ENCODE data around the gene OTOP3.
"Not testable (repeated sequence)": the region's sequence is repeated elsewhere in the genome, so short reads cannot be mapped to it uniquely, and the experiment has no call there.

The OTOP3 gene

DNA sequence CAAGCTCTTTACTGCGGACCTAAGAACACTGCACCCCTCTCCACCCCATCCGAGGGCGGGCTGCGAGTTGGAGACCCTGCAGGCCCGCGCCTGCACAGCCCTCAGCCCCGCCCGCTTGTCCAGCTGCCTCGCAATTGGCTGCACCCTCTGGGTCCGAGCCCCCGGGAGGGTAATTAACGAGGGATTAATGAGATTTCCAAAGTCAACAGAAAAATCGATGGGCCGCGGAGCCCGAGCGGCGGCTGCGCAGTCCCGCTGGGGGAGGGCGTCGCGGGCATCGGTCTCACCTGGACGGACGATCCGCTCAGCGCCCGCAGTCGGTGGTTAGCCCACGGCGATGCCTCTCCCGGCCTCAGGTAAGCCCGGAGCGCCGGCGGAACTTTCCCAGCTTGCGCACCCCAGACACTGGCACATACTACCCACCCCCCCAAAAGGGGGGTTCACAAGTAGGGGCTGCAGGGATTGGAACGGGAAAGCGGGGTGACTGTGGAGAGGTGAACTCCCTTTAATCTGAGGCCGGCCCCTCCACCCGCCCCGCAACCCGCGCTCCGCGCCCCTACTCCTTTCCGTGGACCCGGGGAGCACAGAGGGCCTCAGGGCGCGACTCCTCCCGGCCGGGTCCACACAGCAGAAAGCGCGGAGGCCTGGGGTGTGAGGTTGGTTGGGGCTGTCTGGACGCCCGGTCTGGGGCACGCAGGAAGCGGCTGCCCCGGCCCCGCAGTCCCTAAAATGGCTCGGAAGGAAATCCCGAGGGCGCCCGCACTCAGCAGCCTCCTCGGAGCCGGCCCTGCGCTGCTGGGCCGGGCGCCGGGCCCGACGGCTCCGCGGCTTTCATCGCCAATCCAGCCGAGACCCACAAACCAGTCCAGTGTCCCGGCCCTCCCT, at the start of gene OTOP3:
TSS of gene OTOP3 (plus strand) at position 314 of the 885 bp plus-strand sequence. CDS start at position 338, 24 bp downstream.
- no peak for DNase-seq (ENCODE audit: low spot score)

DNA sequence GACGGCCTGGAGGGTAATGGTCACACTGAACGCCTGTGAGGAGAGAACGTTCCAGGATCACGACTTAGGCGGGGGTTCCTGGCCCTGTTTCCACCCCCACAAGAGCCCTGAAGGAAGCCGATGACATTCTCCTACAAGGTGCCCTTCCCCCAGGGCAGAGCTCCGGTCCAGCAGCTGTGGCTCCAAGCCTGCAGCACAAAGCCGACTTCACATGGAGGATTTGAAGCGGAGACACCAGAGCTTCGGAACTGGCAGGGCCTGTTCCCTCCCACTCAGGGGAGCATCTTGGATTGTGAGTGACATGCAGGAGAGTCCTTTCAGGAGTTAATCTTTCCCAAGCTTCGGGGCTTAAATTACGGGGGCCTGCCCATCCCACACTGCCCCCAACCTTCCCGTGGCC, 47.2 kb upstream of the OTOP3 start:
- no peak for DNase-seq (ENCODE audit: low spot score)

GRCh38 chr17:74890554-74890953, 45.1 kb upstream of the OTOP3 start:
- DNase-seq (ENCODE audit: low spot score) = no peak

- DNase-seq (ENCODE audit: low spot score) = no peak
These were observed 43.5 kb upstream of the OTOP3 start for GRCh38 chr17:74892013-74892841.

- no peak for DNase-seq (ENCODE audit: low spot score)
These were observed 42.5 kb upstream of the OTOP3 start, which contains the start of gene FADS6 for GRCh38 chr17:74892974-74893911. TSS of gene FADS6 (minus strand) at chr17:74893633. CDS start at chr17:74893595, 38 bp downstream.

DNA sequence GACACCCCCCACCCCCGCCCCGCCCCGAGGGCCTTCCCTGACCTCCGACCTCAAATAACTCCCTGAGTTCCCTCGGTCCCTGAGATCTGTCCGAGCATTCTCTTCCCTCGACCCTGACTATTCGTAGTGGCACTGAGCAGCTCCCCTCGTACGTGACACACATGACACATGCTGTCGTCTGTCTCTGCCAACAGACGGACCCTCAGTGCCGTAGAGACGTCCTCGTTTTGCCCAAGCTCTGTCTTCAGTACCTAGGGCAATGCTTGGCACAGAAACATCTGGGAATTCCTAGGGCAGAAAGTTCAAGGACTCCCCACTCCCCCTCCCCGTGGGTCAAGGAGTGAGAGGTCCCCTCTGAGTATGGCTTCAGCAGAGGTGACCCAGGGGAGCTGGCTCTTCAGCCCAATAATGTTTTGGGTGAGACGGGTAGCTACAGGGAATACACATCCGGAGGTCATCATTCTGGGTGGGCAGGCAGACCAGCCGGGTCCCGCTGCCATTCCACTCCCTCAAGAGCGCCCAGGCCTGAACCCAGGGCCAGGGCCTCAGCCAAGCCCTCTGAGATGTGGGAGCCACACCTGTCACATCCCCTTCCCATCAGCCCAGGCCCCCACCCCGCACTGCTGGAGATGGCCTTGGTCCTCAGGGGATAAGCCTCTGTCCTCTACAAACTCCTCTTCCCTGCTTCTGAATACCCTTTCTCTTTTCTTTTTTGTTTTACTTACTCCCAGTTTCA, 41.6 kb upstream of the OTOP3 start:
- no peak for DNase-seq (ENCODE audit: low spot score)

- DNase-seq (ENCODE audit: low spot score) = no peak
These were observed 37.2 kb upstream of the OTOP3 start for GRCh38 chr17:74898376-74898946.

GRCh38 chr17:74900208-74900607, 35.5 kb upstream of the OTOP3 start:
- no peak for DNase-seq (ENCODE audit: low spot score)

- DNase-seq (ENCODE audit: low spot score) = no peak
These were observed 34.2 kb upstream of the OTOP3 start for GRCh38 chr17:74901353-74902135.

GRCh38 chr17:74903034-74903433, 32.7 kb upstream of the OTOP3 start:
- no peak for DNase-seq (ENCODE audit: low spot score)

DNA sequence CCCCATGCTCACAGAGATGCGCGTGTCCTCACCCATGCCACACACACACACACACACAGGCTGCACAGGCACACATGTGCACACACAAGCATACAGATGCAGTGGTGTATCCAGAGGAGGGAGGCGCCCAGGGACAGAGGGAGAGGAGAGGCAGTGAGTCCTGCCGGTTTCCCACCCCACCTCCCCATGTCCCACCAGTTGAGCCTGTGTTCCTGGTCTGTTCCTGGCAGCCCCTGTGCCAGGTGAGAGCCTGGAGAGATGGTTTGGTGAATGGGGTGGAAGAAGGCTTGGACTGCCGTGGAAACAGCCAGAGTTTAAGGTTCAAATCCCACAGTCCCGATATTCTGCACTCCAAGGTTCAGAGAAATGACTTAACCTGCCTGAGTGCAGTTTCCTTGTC, 32.0 kb upstream of the OTOP3 start:
- DNase-seq (ENCODE audit: low spot score) = no peak

GRCh38 chr17:74904687-74905409, 30.9 kb upstream of the OTOP3 start:
- DNase-seq (ENCODE audit: low spot score) = no peak

- DNase-seq (ENCODE audit: low spot score) = not testable (repeated sequence)
These were observed 29.4 kb upstream of the OTOP3 start for GRCh38 chr17:74906214-74906793.

DNA sequence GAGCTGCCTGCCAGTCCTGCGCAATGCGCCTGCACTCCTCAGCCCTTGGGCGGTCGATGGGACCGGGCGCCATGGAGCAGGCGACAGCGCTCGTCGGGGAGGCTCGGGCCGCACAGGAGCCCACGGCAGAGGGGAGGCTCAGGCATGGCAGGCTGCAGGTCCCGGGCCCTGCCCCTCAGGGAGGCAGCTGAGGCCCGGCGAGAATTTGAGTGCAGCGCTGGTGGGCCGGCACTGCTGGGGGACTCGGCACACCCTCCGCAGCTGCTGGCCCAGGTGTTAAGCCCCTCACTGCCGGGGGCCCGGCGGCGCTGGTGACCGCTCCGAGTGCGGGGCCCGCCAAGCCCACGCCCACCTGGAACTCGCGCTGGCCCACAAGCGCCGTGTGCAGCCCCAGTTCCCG, 28.7 kb upstream of the OTOP3 start:
- DNase-seq (ENCODE audit: low spot score) = no peak

DNA sequence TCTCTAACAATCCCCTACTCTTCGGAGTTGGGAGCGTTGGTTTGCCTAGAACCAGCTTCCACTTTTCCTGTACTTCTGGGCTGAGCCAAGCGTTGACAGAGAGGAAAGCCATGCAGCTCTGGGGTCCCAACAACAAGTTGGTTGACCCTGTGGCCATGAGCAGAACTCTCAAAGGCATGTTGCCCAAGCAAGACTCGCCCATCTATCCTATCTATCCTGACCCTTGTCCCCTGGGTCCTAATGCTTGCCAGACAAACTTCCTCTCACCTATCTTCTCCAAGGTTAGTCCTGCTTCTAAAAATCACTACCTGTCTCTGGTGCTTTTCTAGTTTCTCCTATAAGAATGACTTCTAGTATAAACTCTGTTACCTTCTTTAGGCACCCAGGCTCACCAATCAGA, 26.6 kb upstream of the OTOP3 start:
- DNase-seq (ENCODE audit: low spot score) = not testable (repeated sequence)

DNA sequence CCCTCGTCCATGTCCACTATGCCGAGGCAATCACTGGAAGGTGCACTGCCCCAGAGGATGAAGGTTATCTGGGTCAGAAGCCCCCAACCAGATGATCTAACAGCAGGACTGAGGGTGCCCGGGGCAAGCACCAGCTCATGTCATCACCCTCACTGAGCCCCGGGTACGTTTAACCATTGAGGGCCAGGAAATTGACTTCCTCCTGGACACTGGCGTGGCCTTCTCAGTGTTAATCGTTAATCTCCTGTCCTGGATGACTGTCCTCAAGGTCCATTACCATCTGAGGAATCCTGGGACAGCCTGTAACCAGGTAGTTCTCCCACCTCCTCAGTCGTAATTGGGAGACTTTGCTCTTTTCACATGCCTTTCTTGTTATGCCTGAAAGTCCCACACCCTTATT, 24.3 kb upstream of the OTOP3 start:
- DNase-seq (ENCODE audit: low spot score) = not testable (repeated sequence)

DNA sequence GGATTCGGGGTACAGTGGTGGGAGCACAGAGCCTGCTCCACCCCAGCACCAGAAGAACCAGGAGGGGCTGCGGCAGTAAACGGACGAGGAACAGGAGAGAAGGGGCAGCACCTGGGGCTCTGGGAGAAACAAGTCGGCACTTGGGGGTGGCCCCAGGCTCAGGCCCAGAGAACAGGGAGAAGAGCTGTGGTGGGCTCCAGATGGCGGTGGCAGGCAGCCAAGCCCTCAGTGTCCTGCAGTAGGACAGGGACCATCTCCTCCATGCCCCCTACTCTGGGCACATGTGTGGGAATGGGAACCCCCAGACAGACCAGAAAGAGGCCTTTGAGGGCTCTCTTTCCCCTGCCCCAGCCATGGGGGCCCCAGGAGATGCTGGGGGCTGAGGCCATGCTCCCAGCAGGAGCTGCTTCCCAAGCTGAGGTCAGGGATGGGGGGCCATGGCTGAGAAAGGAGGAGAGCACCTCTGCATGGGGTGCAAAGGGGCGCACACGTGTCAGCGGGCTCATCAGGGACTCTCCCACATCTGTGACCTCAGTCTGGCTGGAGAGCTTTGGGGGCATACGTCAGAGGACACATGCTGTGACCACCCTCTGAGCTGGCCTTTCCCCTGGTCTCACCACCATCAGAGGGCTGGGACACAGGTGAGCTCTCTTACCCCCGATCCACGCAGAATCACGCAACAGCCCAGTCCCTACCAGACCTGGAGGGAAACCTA, 19.4 kb upstream of the OTOP3 start:
- DNase-seq (ENCODE audit: low spot score) = no peak

GRCh38 chr17:74916851-74917199, 18.9 kb upstream of the OTOP3 start:
- DNase-seq (ENCODE audit: low spot score) = no peak
